ENCODE data around the gene ABCG8.

Gene ABCG8

DNA sequence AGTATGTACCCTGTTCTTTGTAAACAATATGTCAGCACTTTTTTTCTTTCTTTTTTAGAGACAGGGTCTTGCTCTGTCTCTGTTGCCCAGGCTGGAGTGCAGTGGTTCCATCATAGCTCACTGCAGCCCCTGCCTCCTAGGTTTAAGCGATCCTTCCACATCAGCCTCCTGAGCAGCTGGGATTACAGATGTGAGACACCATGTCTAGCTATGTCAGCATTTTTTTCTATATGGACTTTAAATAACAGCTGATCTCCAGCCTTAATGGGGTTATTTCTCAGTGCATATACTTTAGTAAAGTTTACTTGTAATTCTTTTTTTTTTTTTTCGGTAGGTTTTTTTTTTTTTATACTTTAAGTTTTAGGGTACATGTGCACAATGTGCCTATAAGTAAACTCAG is 26.8 kb upstream of the ABCG8 start:
- no peak for DNase-seq (ENCODE audit: low read depth)
- no peak overlapping the region for H3K4me3 ChIP-seq (ENCODE audit: control insufficient read depth, low read depth, low read length)
- TF ChIP-seq, protein P1, sequence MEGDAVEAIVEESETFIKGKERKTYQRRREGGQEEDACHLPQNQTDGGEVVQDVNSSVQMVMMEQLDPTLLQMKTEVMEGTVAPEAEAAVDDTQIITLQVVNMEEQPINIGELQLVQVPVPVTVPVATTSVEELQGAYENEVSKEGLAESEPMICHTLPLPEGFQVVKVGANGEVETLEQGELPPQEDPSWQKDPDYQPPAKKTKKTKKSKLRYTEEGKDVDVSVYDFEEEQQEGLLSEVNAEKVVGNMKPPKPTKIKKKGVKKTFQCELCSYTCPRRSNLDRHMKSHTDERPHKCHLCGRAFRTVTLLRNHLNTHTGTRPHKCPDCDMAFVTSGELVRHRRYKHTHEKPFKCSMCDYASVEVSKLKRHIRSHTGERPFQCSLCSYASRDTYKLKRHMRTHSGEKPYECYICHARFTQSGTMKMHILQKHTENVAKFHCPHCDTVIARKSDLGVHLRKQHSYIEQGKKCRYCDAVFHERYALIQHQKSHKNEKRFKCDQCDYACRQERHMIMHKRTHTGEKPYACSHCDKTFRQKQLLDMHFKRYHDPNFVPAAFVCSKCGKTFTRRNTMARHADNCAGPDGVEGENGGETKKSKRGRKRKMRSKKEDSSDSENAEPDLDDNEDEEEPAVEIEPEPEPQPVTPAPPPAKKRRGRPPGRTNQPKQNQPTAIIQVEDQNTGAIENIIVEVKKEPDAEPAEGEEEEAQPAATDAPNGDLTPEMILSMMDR (IDR thresholded peaks at IDR 0.05; ENCODE audit: control insufficient read depth, insufficient read depth, low read depth, low read length, missing control alignments): no peak

DNA sequence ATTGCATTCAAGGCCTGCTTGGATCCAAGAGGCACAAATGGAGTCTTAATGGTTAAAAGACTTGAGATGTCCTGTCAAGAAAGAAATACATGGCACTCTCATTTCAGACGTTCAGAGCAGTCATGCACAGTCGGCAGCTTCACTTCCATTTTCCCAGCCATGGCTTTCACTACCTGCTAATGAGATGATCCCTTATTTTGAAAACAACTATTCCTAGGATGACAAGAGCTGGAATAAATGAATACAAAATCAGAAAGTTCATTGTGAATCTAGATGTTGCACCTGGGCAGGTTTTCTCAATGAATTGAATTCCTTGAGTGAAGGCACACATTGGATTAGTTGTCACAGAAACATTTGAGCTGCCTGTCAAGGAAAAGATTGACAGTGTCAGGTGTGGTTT is 25.8 kb upstream of the ABCG8 start:
- H3K4me3 ChIP-seq (ENCODE audit: control insufficient read depth, low read depth, low read length): no peak overlapping the region
- TF ChIP-seq, protein P1 (IDR thresholded peaks at IDR 0.05; ENCODE audit: control insufficient read depth, insufficient read depth, low read depth, low read length, missing control alignments): no peak
- DNase-seq (ENCODE audit: low read depth): no peak

DNA sequence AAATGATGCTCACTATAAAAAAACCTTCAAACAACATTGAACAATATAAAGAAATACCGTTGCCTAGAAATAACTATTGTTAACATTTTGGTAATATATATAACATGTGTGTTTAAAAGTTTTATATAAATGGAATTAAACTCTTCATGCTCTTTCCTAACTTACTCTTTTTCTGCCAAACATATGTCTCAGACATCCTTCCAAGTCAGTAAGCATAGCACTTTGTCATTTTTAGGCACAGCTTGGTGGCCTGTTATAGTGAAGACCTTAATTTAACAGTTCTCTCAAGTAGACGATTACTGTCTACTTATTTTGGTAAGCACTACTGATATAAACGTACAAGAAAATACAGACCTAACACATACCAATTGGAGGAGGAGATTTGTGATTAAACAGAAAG is 24.1 kb upstream of the ABCG8 start:
- TF ChIP-seq, protein P1 (IDR thresholded peaks at IDR 0.05; ENCODE audit: control insufficient read depth, insufficient read depth, low read depth, low read length, missing control alignments): no peak
- H3K4me3 ChIP-seq (ENCODE audit: control insufficient read depth, low read depth, low read length): no peak overlapping the region
- DNase-seq (ENCODE audit: low read depth): no peak

DNA sequence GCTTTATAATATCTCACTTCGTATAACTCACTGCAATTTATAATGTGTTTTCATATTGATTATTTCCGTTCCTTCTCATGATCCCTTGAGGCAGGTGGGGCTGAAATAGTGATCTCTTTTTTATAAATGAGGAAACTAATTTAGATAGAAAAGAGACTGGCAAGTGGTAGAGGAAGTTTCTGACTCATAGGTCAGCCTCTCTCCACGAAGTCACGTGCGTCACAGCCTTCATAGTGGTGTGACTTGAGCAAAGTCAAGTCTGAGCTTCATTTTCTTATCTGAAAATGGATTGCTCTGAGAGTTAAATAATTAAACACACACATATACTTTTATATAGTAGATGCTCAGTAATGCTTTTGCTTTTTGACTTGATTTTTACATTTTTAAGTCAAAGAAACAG is 20.0 kb upstream of the ABCG8 start:
- peak; percentile 18 for DNase-seq (ENCODE audit: low read depth)

DNA sequence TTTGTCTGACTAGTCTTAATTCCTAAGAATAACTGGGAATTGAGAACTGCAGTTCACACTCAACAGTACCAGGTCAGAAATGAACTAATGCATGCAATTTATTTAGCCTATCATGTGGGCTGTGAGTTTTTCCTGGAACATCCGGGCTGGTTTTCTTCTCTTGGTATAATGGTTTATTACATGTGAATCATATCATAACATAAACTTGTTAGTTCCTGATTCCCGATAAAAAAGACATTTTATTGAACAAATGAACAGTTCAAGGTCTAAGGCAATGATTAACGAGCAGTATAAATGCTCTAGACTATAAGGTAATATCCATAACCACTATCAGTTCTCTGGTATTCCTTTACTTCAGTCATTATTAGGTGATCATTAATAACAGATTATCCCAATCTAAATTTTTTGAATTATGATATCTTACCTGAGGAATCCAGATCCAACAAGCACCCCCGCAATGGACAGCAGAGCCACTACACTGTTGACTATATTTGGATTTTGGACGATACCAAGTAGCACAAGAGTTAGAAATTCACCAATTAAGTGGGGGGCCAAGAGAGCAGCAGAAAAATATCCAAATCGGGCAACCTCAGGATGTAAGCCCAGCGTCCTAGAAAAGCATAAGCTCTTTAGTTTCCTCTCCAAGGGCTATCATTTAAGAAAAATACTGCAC is 19.1 kb upstream of the ABCG8 start:
- TF ChIP-seq, protein P1 (IDR thresholded peaks at IDR 0.05; ENCODE audit: control insufficient read depth, insufficient read depth, low read depth, low read length, missing control alignments): no peak
- DNase-seq (ENCODE audit: low read depth): no peak
- no peak overlapping the region for H3K4me3 ChIP-seq (ENCODE audit: control insufficient read depth, low read depth, low read length)

More for the DNA sequence above, 20.0 kb upstream of the ABCG8 start:
- no peak overlapping the region for H3K4me3 ChIP-seq (ENCODE audit: control insufficient read depth, low read depth, low read length)
- TF ChIP-seq, protein P1 (IDR thresholded peaks at IDR 0.05; ENCODE audit: control insufficient read depth, insufficient read depth, low read depth, low read length, missing control alignments): no peak

DNA sequence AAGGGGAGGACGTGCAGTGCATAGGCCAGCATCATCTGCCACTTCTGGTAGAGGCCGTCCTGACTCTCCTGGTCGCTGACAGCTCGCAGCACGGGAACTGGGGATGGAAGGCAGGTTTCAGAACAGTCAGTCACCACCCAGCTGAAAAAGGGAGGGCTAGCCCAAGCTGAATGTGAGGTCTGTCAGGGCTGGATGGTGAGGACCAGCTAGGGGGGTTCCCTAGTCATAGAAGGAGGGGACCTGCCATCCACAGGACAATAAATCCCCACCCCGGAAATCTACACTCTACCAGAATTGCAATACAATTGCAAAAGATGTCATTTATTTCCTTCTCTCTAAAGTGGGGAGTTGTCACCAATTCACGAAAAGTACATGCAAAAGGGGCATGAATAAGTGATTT is 15.9 kb upstream of the ABCG8 start:
- no peak overlapping the region for H3K4me3 ChIP-seq (ENCODE audit: control insufficient read depth, low read depth, low read length)
- DNase-seq (ENCODE audit: low read depth): no peak
- TF ChIP-seq, protein P1 (IDR thresholded peaks at IDR 0.05; ENCODE audit: control insufficient read depth, insufficient read depth, low read depth, low read length, missing control alignments): no peak

All from AG09309 (cell line).